Measurements from ENCODE around the gene SNAPC2.
A peak's percentile ranks its signal among the peaks of the same experiment; 100 is the strongest.

DNA sequence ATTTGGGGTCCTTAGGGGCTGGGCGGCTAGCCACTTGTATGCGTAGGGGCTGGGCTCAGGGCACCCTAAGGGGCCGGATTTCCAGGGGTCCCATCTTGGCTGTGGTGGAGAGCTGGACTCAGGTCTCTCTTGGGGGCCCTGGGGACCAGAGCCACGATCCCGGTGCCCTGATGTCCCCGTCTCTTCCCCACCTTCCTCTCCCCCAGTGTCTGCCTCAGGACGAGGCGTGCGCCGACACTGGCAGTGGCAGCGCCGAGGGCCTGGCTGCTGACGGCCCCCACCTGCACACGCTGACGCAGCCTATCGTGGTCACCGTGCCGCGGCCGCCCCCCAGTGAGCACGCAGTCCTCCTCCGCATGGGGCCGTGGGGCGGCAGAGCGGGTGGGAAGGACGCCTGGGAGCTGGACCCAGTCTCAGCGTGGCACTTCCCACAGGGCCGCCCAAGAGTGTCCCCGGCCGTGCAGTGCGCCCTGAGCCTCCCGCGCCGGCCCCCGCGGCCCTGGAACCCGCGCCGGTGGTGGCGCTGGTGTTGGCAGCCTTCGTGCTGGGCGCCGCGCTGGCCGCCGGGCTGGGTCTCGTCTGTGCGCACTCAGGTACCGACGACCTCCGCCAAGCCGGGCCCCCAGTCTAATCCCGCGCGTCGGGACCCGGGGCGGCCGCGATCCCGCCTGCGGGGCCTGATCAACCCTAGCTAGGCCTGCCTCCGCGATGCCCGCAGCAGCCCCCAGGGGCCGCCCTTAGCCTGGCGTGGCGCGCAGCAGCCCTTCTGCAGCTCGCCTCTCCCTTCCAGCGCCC, 2.7 kb upstream of the SNAPC2 start:
- TF ChIP-seq, protein P1, sequence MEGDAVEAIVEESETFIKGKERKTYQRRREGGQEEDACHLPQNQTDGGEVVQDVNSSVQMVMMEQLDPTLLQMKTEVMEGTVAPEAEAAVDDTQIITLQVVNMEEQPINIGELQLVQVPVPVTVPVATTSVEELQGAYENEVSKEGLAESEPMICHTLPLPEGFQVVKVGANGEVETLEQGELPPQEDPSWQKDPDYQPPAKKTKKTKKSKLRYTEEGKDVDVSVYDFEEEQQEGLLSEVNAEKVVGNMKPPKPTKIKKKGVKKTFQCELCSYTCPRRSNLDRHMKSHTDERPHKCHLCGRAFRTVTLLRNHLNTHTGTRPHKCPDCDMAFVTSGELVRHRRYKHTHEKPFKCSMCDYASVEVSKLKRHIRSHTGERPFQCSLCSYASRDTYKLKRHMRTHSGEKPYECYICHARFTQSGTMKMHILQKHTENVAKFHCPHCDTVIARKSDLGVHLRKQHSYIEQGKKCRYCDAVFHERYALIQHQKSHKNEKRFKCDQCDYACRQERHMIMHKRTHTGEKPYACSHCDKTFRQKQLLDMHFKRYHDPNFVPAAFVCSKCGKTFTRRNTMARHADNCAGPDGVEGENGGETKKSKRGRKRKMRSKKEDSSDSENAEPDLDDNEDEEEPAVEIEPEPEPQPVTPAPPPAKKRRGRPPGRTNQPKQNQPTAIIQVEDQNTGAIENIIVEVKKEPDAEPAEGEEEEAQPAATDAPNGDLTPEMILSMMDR (IDR thresholded peaks at IDR 0.05; ENCODE audit: low read depth, low read length) = peak; percentile 57
- TF ChIP-seq, protein P2, sequence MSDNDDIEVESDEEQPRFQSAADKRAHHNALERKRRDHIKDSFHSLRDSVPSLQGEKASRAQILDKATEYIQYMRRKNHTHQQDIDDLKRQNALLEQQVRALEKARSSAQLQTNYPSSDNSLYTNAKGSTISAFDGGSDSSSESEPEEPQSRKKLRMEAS (IDR thresholded peaks at IDR 0.05; ENCODE audit: low read depth, low read length) = 0 out of 2 replicates have a peak, but pooled peaks have one; percentile 2

All from NB4 (cell line).